Mucosa of descending colon (tissue), 3 donors: ENCODE results near the gene BID. TPM values are rescaled to one million over a fixed set of nuclear protein-coding genes. Genes with fewer than 3 reads are reported as not detected.

Experiments
- ATAC-seq: fragments of 200-7000 bp; cut with Tn5 transposase; one replicate; pipeline ENCODE4 v1.9.1; 2020; ENCODE audit warnings: mild to moderate bottlenecking, moderate library complexity
- DNase-seq, 3 donors: peaks; one replicate each; pipeline ENCODE4 v3.0.0-alpha.2; 2020
- H3K36me3 ChIP-seq: fragments of 200-600 bp; one replicate; pipeline ENCODE4 v1.8.0; 2021; ENCODE audit warnings: low read depth, mild to moderate bottlenecking
- H3K4me1 ChIP-seq: fragments of 200-600 bp; one replicate; pipeline ENCODE4 v1.8.0; 2021; ENCODE audit warnings: low read depth, mild to moderate bottlenecking
- H3K4me3 ChIP-seq: fragments of 200-600 bp; one replicate; pipeline ENCODE4 v1.8.0; 2021; ENCODE audit warnings: mild to moderate bottlenecking
- H3K9me3 ChIP-seq: fragments of 200-600 bp; one replicate; pipeline ENCODE4 v1.8.0; 2021; ENCODE audit warnings: mild to moderate bottlenecking
- CTCF ChIP-seq: fragments of 200-600 bp; IDR thresholded peaks from one replicate; pipeline ENCODE4 v1.8.0; 2022; ENCODE audit warnings: antibody characterized with exemption, mild to moderate bottlenecking
- intact Hi-C, 2 donors: fragments of 100-400 bp; cut with DNase I in 1 of 2; cut with micrococcal nuclease in 1 of 2; formaldehyde crosslinking; loops; one replicate each; pipeline versions ENCODE4 v1.11.0 to v1.11.1; 2022; cut with DNase I, micrococcal nuclease
- total RNA-seq, 3 donors: library from RNA; stranded (reverse); fragmentation: NEBNext Ultra II Directional in 2 of 3; extraction: Animal tissue kit (Norgen Biotek cat#: 25700) in 2 of 3; gene quantifications; one replicate each; pipeline versions ENCODE4 v1.2.1 to v1.2.4, GENCODE V29; 2021 to 2023
- donor health status: DM: no; HTN: no; CAD: no; lungs with moderate emphysema.
- donor health status: DM: no; HTN: no; CAD: no.
- donor health status: DM: no; HTN: yes; CAD: no.

The BID gene
- total RNA-seq, 3 donors from 2014 or later: 17.9 to 35.0 (median 21.8) TPM

GRCh38 chr22:17754233-17754925, 19.9 kb downstream of the BID start:
- no peak for TF ChIP-seq CTCF
- H3K36me3 ChIP-seq: no peaks in the 10 kb centered on the region
- intact Hi-C loops: no loop called here
- ATAC-seq (peak; percentile 38), DNase-seq (no peak)
- no peaks in the 10 kb centered on the region for H3K4me1 ChIP-seq
- H3K9me3 ChIP-seq: no peaks in the 10 kb centered on the region
- no peak overlapping the region for H3K4me3 ChIP-seq

DNA sequence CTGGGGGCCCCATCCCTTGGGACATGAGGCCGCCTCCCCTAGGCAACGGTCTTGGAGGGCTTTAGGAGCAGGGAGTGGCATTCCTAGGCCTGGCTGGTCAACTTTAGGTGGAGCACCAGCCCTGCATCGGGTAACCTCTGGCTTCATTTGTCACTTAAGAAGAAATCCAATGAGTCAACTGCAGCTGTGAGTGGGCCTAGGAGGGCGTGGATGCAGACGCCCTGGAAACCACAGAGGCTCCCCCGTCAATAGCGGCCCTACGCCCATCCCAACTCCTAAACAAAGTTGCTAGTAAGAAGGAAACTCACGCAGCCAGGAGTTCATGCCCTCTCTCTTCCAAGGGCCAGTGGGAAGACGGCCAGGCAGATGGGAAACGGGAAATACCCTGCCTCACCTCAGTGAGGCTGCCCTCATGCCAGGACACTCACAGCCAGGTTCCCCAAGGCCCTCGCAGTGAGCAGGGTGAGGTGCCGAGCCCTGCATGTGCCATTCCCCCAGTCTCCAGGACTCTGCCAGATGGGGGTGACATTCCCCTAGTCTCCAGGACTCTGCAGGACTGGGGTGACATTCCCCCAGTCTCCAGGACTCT, 20.8 kb downstream of the BID start:
- Histone ChIP-seq H3K4me1 (no peaks in the 10 kb centered on the region), H3K4me3 (no peak overlapping the region), H3K9me3 (no peaks in the 10 kb centered on the region), H3K36me3 (no peaks in the 10 kb centered on the region)
- no peak for TF ChIP-seq CTCF
- DNase-seq: peak in 1 of 3 donors; percentile 9
- peak; percentile 11 for ATAC-seq
- intact Hi-C loops: no loop called here

- ATAC-seq (no peak), DNase-seq (no peak)
- no peaks in the 10 kb centered on the region for H3K36me3 ChIP-seq
- no peaks in the 10 kb centered on the region for H3K9me3 ChIP-seq
- no peak for TF ChIP-seq CTCF
- intact Hi-C loops: no loop called here
- no peaks in the 10 kb centered on the region for H3K4me1 ChIP-seq
- H3K4me3 ChIP-seq: no peak overlapping the region
Observed at GRCh38 chr22:17751596-17751995, 22.7 kb downstream of the BID start.

DNA sequence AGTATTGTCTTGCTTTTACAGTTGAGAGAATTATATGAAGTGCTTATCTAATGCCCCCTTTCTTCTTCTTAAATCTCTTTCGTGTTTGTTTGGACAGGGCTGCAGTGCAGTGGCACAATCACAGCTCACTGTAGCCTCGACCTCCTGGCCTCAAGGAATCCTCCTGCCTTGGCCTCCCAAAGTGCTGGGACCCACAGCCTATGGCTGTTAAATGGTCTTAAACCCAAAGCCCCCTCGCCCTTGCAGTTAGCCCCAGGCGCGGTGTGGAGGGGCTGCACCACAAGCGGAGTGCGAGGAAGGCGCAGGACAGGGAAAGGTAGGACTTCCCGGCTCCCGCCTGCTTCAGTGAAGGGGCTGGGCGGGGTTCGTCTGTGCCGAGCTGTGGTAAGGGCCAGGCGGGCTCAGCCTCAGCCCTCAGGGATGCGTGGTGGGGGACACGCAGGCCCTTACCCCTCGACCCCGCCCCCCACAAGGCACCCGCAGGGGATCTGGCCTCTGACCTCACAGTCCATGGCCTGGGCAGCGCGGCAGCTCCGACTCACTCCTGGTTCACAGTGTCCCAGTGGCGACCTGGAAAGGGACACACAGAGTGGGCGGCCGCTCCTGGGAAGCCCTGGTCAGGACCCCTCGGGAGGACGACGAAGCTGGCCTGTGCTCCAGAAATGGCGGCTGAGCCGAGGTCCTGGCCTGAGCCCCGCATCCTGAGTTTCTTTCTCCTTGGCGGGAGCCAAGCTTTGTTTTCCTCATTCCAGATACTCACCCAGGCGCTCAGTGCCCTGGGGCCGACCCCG, 24.5 kb downstream of the BID start:
- Histone ChIP-seq H3K9me3 (no peaks in the 10 kb centered on the region), H3K4me1 (no peaks in the 10 kb centered on the region), H3K4me3 (no peak overlapping the region), H3K36me3 (no peaks in the 10 kb centered on the region)
- intact Hi-C loops: no loop called here
- ATAC-seq (no peak), DNase-seq (peak in 1 of 3 donors; percentile 20)
- TF ChIP-seq CTCF: no peak

GRCh38 chr22:17748555-17749353, 25.5 kb downstream of the BID start:
- TF ChIP-seq CTCF: no peak
- no peaks in the 10 kb centered on the region for H3K4me1 ChIP-seq
- no peak overlapping the region for H3K4me3 ChIP-seq
- DNase-seq: peak in 1 of 3 donors; percentile 25
- intact Hi-C loops: no loop called here
- H3K36me3 ChIP-seq: no peaks in the 10 kb centered on the region
- no peak for ATAC-seq
- no peaks in the 10 kb centered on the region for H3K9me3 ChIP-seq
